Gastroesophageal sphincter (tissue), 4 donors: ENCODE measurements around the gene POLR3A. TPM values are rescaled to one million over a fixed set of nuclear protein-coding genes. Genes with fewer than 3 reads are reported as not detected.

Source experiments
- ATAC-seq: fragments of 150-250 bp; one replicate; pipeline ENCODE4 v1.9.1; 2016; ENCODE audit warnings: mild to moderate bottlenecking, moderate library complexity
- H3K27ac ChIP-seq, 4 donors: fragments of 200-600 bp; sonication (generic) in 3 of 4; 1 replicate in 3 of 4; 2 replicates in 1 of 4; pipeline ENCODE4 v1.5.1; 2016 to 2019
- H3K27me3 ChIP-seq: fragments of 200-600 bp; sonication (generic); one replicate; pipeline ENCODE4 v1.5.1; 2019
- H3K36me3 ChIP-seq, 2 donors: fragments of 200-600 bp; sonication (generic); one replicate each; pipeline ENCODE4 v1.5.1; 2019; ENCODE audit warnings: control low read depth in 1 of 2
- H3K4me1 ChIP-seq, 3 donors: fragments of 200-600 bp; sonication (generic); 1 replicate in 2 of 3; 2 replicates in 1 of 3; pipeline ENCODE4 v1.5.1; 2016 to 2019; ENCODE audit warnings: control low read depth in 2 of 3
- H3K4me3 ChIP-seq, 2 donors: fragments of 200-600 bp; sonication (generic); one replicate each; pipeline ENCODE4 v1.5.1; 2019; ENCODE audit warnings: mild to moderate bottlenecking in 1 of 2, moderate library complexity in 1 of 2
- H3K9me3 ChIP-seq, 3 donors: fragments of 200-600 bp; sonication (generic); one replicate each; pipeline ENCODE4 v1.5.1; 2017 to 2019; ENCODE audit warnings: control low read depth in 2 of 3
- CTCF ChIP-seq, 4 experiments: fragments of 200-600 bp in 2 of 4; fragments of 450-650 bp in 2 of 4; sonication (generic) in 1 of 4; IDR thresholded peaks; one replicate each; pipeline ENCODE4 v1.5.1; 2017 to 2019; ENCODE audit warnings: antibody characterized with exemption in 4 of 4, mild to moderate bottlenecking in 2 of 4, moderate library complexity in 2 of 4
- EP300 ChIP-seq: sonication (generic); formaldehyde crosslinking; IDR thresholded peaks from one replicate; pipeline ENCODE4 v1.6.1; 2017; ENCODE audit warnings: antibody characterized with exemption, mild to moderate bottlenecking
- POLR2A ChIP-seq, 2 donors: fragments of 450-650 bp; IDR thresholded peaks; one replicate each; pipeline ENCODE4 v1.6.1; 2017; ENCODE audit warnings: antibody characterized with exemption in 2 of 2, mild to moderate bottlenecking in 2 of 2, moderate library complexity in 1 of 2
- POLR2AphosphoS5 ChIP-seq: sonication (generic); formaldehyde crosslinking; IDR thresholded peaks from one replicate; pipeline ENCODE4 v1.6.1; 2017; ENCODE audit warnings: antibody characterized with exemption
- WGBS, 2 donors: methylation state at CpG; one replicate each; pipeline ENCODE4 v1.1.5; 2018; ENCODE audit warnings: low coverage in 1 of 2; 5-methylcytosine and 5-hydroxymethylcytosine counted together
- total RNA-seq, 4 donors: library from RNA; depleted of rRNA; stranded (reverse); fragments of >200 nt; gene quantifications; one replicate each; pipeline ENCODE4 v1.1.0, GENCODE V29; 2016

POLR3A gene
- total RNA-seq, 4 donors from 2014 or later, result 10.0 to 13.5 (median 12.0) TPM

- peaks cover 0 to 85% of the 10 kb centered on the region in 2 donors for H3K36me3 ChIP-seq
- ATAC-seq, result no peak
Observed at GRCh38 chr10:78039743-78040142, 10.4 kb upstream of the POLR3A start.

GRCh38 chr10:78038791-78039547, 9.7 kb upstream of the POLR3A start:
- TF ChIP-seq CTCF (IDR thresholded peaks at IDR 0.05) (no peak), EP300 (no peak), POLR2AphosphoS5 (no peak), POLR2A (IDR thresholded peaks at IDR 0.05) (no peak)
- peaks cover 0 to 85% of the 10 kb centered on the region in 2 donors for H3K36me3 ChIP-seq
- WGBS, 2 donors, result 64 to 100% methylated on average over 1 to 4 of the region's 5 CpGs
- H3K27me3 ChIP-seq, result no peaks in the 10 kb centered on the region
- no peak overlapping the region for H3K27ac ChIP-seq
- H3K9me3 ChIP-seq, result no peaks in the 10 kb centered on the region
- ATAC-seq, result no peak
- peaks cover 4 to 63% (median 7%) of the 10 kb centered on the region in 3 donors for H3K4me1 ChIP-seq
- H3K4me3 ChIP-seq, result no peak overlapping the region

More at GRCh38 chr10:78039743-78040142, 10.4 kb upstream of the POLR3A start:
- TF ChIP-seq CTCF (IDR thresholded peaks at IDR 0.05) (no peak), POLR2A (IDR thresholded peaks at IDR 0.05) (no peak), EP300 (no peak), POLR2AphosphoS5 (no peak)
- 71% methylated on average over 1 of the region's 3 CpGs; no CpG with 5 or more reads in 1 of the 2 donors for WGBS, 2 donors
- Histone ChIP-seq H3K27ac (no peak overlapping the region), H3K27me3 (no peaks in the 10 kb centered on the region), H3K4me3 (no peak overlapping the region), H3K9me3 (no peaks in the 10 kb centered on the region), H3K4me1 (peaks cover 4 to 65% (median 4%) of the 10 kb centered on the region in 3 donors)

- no peak for ATAC-seq
- H3K9me3 ChIP-seq, result no peaks in the 10 kb centered on the region
- TF ChIP-seq POLR2AphosphoS5 (no peak), POLR2A (IDR thresholded peaks at IDR 0.05) (no peak), CTCF (IDR thresholded peaks at IDR 0.05) (no peak), EP300 (no peak)
- H3K27ac ChIP-seq, result no peak overlapping the region
- no peaks in the 10 kb centered on the region for H3K27me3 ChIP-seq
- H3K4me3 ChIP-seq, result no peak overlapping the region
- peaks cover 0 to 81% of the 10 kb centered on the region in 2 donors for H3K36me3 ChIP-seq
- peaks cover 4 to 58% (median 7%) of the 10 kb centered on the region in 3 donors for H3K4me1 ChIP-seq
- 45 to 54% methylated on average over 2 of the region's 2 CpGs for WGBS, 2 donors
Observed at GRCh38 chr10:78038105-78038504, 8.8 kb upstream of the POLR3A start.

DNA sequence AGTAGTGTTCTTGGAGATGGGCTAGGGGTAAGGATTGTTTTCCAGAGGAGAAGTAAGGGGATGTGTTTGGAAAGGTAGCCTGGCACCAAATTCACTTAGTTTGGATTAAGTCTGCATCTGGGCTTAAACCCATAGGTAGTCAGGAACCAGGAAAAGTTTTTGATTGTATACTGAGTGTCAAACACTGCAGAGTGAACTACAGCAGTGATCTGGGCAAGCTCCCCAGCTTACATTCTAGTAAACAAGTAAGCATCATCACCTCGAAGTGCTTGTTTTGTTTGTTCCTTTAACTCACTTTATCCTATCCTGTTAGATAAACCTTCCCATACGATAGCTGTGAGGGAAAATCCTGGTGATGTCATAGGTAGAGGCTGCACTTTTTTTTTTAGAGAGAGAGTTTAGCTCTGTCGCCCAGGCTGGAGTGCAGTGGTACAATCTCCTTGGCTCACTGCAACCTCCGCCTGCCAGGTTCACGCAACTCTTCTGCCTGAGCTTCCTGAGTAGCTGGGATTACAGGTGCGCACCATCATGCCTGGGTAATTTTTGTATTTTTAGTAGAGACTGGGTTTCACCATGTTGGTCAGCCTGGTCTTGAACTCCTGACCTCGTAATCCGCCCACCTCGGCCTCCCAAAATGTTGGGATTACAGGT, 6.7 kb upstream of the POLR3A start:
- 62 to 69% methylated on average over 6 of the region's 9 CpGs for WGBS, 2 donors
- Histone ChIP-seq H3K36me3 (peaks cover 0 to 61% of the 10 kb centered on the region in 2 donors), H3K27ac (no peak overlapping the region), H3K4me3 (no peak overlapping the region), H3K9me3 (no peaks in the 10 kb centered on the region), H3K4me1 (peaks cover 4 to 61% (median 7%) of the 10 kb centered on the region in 3 donors), H3K27me3 (no peaks in the 10 kb centered on the region)
- TF ChIP-seq POLR2A (IDR thresholded peaks at IDR 0.05) (no peak), POLR2AphosphoS5 (no peak), CTCF (IDR thresholded peaks at IDR 0.05) (no peak), EP300 (no peak)
- no peak for ATAC-seq
